HT1080 (cell line): ENCODE measurements around the gene F2. TPM values are rescaled to one million over a fixed set of nuclear protein-coding genes. Genes with fewer than 3 reads are reported as not detected.
"Not testable (repeated sequence)": the region's sequence is repeated elsewhere in the genome, so short reads cannot be mapped to it uniquely, and the experiment has no call there.

Experiments used
- DNase-seq: peaks from one replicate; pipeline ENCODE4 v3.0.0-alpha.2; 2015; ENCODE audit warnings: low read depth
- polyA plus RNA-seq, 2 experiments: library from polyadenylated mRNA; depleted of rRNA; stranded (reverse); fragments of >200 nt; gene quantifications; 2 replicates each; pipeline ENCODE4 v1.2.3, GENCODE V29; 2015
- total RNA-seq: library from RNA; depleted of rRNA; stranded (reverse); fragments of >200 nt; shearing (Covaris generic); gene quantifications from 2 replicates; pipeline ENCODE4 v1.2.3, GENCODE V29; 2014; rRNA removed

F2 gene
- not detected in 2 replicates for total RNA-seq
- polyA plus RNA-seq (2015; cell fraction: cytosol; rRNA removed): not detected in 2 replicates
- not detected in 2 replicates for polyA plus RNA-seq (2015; cell fraction: nucleus; rRNA removed)

DNA sequence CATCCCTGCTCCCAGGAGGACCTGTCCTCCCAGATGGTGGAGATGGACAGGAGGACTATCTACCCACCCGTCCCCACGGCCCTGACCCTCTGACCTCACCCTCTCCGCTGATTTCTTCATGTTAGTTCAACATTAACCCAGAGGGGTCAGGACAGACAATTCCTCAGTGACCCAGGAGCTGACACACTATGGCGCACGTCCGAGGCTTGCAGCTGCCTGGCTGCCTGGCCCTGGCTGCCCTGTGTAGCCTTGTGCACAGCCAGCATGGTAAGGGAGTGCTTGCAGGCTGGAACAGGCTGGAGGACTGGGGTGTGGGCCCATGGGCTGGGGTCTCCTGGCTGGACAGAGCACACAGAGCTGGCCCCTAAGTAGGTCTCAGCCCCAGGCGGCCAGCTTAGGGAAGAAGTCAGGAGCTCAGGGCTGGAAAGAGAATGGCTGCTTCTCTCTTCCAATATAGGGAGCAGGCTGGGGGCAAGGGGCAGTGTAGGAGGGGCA is at the start of gene F2:
Gene F2, plus strand, starts transcription at position 166 of the 495 bp plus-strand sequence. Its CDS starts 23 bp downstream, at position 189.
- no peak for DNase-seq

DNA sequence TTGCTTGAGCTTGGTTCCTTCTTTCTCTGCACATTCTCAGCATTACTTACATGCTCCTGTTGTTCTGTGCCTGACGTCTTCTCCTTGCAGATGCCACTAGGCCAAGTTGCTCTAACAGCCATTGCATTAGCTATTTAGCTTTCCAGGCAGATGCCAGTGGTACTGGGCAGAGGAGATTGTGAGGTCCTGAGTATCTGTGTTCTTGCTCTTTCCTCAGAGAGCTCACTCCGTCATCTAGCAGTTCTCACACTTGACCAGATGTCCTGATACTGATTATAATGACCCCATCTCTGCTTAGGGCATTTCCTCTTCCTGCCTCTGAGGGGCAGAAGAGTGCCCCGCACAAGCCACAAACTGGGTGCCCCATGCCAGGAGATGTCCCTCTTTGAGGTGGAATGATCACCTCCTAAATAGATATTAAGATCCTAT is 49.3 kb upstream of the F2 start:
- no peak for DNase-seq

DNA sequence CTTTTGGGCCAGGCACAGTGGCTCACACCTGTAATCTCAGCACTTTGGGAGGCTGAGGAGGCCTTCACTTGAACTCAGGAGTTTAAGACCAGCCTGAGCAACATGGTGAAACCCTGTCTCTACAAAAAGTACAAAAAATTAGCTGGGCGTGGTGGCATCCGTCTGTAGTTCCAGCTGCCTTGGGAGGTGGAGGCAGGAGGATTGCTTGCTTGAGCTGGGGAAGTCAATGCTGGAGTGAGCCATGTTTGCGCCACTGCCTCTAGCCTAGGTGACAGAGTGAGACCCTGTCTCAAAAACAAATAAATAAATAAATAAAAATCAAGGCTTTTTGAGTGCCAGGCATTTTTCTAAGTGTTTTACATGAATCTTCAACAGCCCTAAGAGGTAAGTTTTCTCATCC is 48.5 kb upstream of the F2 start:
- DNase-seq: not testable (repeated sequence)

GRCh38 chr11:46671958-46672315 is 47.1 kb upstream of the F2 start:
- DNase-seq: no peak

DNA sequence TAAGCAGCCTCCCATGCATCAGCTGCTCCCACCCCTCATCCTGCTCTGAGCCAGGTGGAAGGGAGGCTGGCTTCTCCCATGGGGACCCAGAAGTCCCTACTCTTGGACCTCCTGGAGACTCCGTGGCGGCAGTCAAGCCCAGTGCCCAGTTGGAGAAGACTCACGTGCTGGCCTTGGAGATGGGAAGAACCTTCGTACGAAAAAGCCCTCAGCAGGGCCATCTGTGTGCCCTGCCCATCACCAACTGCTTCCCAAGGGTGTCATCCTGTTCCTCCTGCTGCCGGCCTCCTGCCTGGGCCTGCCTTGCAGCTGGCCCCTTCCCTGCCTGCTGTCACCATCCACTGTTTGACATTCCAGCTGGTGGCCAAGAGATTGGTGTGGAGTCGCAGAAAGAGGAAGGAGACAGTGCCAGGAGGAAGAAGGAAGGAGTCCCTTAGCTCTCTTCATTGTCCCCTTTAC is 46.6 kb upstream of the F2 start:
- DNase-seq: no peak

DNA sequence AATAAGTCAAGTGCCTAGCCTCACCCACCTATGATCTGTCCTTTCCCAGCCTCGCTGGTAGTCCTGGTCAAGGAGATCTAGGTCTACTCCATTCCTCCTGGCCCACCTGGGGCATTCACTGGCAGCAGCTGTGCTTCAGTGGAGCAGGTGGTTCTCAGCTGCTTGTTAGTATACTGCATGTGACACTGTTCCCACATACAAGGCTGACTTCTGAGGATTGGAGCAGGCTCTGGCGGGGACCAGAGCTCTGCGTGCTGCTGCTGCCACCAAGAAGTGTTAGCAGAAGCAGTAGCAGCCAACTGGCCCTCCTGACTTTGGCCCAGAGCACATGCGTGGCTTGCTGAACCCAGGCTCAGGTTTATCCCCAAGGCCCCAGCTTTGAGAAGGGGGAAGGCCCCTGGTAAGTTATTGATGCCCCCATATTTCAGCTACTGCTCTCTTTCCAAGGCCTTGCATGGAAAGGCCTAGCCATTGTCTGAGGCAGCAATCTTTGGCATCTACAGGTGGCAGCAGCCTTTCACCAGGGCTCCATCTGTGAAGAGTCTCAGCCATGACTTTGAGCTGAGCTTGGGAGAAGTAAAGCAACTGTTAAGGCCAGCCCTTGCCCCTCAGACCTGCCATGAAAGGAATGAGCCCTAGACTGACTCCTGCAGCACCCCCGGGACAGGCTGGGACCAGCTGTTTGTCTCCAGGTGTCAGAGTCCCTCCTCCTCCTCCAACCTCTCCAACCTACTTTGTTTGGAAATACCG is 45.1 kb upstream of the F2 start:
- DNase-seq: no peak

DNA sequence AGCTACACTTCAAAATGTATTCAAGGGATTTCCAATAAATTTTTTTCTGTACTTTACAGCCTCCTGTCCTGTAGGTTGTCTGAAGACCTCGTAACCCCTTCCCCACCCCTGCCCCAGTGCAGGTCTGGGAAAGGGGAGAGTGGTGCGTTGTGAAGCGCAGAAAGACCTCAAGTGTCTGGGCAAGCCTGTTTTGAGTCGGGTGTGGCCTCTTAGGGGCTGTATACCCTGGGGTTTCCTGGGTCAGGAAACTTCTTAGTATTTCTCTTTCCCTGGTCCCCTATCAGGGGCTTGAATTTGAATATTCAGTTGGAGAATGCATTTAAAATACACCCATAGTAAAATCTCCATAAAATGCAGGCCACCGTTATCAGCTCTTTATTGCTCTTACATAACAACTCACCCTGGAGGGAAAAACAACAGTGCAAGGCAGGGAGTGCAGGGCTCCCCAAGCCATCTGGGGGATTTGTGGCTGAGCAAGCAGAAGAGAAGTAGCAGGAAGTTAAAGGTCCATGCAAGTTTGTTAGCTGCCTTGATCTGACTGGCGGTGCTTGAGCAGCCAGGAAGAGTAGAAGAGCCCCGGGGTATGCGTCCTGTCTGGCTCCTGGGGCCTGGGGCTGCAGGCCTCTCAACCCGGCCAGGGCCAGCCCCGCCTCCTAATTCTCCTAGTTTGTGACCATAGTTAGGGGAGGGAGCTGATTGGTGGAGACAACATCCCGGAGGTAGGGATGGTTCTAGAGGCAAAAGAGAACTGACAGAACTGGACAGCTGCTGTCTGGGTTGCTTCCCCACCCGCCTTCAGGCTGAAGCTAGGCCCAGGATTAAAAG is 44.3 kb upstream of the F2 start:
- no peak for DNase-seq

- peak; percentile 37 for DNase-seq
These were observed 43.6 kb upstream of the F2 start for GRCh38 chr11:46675288-46675851.

- DNase-seq: no peak
These were observed 43.1 kb upstream of the F2 start for GRCh38 chr11:46675949-46676348.

GRCh38 chr11:46676436-46677158 is 42.4 kb upstream of the F2 start:
- DNase-seq: no peak

- no peak for DNase-seq
These were observed 41.8 kb upstream of the F2 start for GRCh38 chr11:46677169-46677568.

- DNase-seq: no peak
These were observed 40.8 kb upstream of the F2 start for GRCh38 chr11:46677991-46678740.

DNA sequence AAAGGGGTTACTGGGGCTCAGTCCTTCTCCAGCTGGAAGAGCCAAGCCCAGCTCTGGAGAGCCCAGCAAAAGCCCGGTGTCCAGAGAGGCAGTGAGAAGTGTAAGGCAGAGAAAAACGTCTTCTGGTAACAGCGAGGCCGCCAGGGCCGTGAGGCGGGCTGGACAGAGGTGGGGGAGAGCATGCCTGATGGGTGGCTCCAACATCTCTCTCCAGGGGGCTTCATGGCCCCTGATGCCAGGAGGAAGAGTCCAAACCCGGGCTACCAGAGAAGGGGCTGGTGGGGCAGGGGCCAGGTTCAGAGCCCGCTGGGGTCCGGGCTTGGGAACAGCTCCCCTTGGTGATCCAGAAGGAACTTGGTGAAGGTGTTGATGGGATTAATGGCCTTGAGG is 40.3 kb upstream of the F2 start:
- no peak for DNase-seq

DNA sequence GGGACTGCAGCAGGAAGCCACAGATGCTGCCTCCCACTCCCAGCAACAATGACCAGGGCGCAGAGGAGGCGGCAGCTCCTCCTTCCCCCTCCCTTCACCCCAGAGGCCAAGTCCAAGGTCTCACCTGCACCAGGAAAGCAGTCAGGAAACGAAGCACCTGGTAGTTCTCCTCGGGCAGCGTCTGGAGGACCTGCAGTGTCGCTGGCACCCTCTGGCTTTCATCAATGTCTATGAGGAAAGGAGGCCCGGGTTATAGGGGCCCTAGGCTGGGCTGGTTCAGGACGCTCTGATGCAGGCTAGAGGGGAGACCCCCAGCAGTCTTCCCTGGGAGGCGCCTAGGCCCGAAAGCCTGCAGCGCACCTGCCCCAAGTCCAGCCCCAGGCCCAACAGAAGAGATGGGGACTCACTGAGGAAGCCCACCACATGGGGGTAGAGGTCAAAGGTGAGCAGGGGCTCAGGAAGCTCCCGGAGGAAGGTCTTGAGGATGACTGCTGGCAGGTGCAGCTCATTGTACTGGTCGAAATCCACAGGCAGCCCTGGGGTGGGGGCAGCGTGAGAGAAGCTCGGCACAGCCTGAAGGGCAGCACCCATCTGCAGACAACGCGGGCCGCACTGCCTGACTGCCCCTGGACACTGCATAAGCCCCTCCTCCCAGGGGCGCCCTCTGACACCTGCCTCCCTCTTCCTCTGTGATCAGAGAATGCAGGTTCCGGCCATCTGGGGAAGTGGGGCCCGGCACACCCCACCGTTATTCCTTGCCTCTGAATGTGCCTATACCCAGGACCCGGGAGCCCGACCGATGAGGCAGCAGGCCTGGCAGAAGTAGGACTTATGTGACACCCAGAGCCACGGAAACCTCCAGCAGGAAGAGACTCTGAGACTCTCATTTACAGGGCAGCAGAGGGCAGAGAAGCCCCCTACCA is 39.5 kb upstream of the F2 start:
- DNase-seq: no peak

DNA sequence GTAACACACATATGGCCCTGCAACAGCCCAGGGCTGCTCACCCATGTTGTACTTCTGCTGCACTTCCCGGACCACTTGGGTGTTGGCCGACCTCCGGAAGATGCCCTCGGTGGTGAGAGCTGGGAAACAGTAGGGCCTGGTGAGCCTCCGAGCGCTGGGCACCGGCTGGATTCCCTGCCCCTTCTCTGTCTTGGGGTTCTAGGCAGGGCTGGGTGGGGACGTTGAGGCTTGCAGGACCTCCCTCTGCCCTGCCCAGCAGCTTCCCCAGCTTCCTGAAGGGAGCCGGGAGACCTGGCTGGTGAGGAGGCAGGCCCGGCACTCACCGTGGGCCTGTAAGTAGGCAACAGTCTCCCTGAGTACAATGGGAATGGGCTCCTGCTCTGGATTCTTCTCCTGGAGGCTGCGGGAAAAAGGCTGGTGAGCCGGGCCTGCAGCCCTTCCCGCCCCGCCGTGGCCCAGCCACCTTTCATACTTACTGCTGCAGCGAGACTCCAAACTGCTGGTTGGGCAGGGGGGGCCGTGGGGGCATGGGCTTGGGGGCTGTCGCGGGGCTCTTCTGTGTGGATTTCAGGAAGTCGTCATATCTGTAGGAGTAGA is 38.8 kb upstream of the F2 start:
- DNase-seq: no peak

- no peak for DNase-seq
These were observed 38.2 kb upstream of the F2 start for GRCh38 chr11:46680815-46681214.

DNA sequence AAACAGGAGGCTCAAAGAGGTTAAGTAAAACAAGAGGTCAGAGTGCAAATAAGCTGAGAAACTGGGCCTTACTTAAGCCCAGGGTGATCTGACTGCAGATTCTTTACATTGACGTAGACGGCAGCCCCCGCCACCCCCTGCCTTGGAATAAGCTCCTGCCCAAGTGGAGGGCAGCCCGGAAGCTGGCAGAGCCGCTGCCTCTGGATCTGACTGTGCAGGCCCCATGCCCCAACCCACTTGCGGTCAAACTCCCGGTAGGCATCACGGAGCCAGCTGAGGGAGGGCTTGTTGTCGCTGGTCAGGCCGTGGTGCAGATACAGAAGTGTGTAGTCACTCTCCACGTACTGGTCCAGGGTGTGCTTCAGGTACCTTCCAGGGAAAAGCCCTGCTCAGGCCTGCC is 37.2 kb upstream of the F2 start:
- DNase-seq: no peak

DNA sequence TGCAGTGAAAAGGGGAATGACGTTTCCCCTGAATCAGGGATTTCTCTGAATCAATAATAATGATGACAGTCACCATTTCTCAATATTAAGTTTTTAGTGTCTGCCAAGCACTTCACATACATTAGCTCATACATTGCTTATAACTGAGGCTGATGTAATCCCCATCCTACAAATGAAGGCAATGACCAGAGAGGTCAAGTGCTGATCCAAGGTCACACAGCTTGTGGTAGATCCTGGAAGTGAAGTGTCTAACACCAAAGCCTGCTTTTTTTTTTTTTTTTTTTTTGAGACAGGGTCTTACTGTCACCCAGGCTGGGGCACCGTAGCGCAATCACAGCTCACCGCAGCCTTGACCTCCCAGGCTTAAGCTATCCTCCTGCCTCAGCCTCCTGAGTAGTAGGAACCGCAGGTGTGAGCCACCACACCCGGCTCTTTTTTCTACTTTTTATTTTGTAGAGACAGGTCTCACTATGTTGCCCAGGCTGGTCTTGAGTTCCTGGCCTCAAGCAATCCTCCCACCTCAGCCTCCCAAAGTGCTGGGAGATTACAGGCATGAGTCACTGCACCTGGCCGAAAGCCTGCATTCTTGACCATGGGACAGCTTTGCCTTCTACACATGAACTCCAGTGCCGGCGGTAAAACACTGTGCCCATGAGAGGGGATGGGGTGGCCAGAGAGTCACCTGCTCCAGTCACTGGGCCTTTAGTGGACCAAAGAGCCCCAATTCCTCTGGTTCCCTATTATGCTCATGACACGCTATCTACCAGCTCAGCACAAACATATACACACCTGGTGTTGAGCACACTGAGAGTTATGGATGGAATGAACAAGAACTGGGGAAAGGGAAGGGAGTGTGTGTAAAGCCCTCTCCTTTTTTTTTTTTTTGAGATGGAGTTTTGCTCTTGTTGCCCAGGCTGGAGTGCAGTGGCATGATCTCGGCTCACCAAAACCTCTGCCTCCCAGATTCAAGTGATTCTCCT is 36.0 kb upstream of the F2 start:
- DNase-seq: peak; percentile 43
